Activated CD8-positive, alpha-beta memory T cell treated with anti-CD3 and anti-CD28 coated beads, Interleukin-2, amount 50 U/mL, for 4 hours (primary cell): ENCODE data around the gene ATP6V1F.

Experiments
- DNase-seq: peaks from one replicate; pipeline ENCODE4 v3.0.0-alpha.2; 2020

Gene ATP6V1F

GRCh38 chr7:128835790-128836641, 26.6 kb upstream of the ATP6V1F start:
- no peak for DNase-seq

DNA sequence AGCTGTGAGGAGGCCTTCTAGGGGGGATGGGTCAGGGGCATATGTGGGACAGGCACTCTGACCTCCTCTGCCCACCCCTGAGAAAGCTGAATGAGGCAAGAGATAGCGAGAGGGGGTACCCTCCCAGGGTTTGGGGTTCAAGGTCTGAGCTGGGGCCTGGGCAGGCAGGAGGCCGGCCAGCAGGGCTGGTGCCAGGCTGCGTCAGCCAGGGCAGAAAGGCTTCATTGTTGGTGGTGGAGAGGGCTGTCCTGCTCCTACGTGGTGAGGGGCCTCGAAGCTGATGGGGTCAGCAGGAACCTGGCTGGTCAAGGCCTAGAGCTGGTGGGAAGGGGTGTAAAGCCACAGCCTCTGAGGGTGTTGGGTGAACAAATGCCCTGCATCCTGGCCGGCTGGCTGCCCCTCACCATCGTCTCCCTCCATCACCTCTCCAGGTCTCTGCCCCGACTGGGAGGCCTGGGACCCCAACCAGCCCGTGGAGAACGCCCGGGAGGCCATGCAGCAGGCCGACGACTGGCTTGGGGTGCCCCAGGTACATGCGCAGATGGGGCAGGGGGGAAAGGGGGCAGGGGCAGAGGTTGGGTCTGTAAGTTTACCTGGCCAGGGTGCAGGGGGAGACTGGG, 25.8 kb upstream of the ATP6V1F start:
- DNase-seq: no peak

GRCh38 chr7:128837521-128837921, 25.1 kb upstream of the ATP6V1F start:
- no peak for DNase-seq

DNA sequence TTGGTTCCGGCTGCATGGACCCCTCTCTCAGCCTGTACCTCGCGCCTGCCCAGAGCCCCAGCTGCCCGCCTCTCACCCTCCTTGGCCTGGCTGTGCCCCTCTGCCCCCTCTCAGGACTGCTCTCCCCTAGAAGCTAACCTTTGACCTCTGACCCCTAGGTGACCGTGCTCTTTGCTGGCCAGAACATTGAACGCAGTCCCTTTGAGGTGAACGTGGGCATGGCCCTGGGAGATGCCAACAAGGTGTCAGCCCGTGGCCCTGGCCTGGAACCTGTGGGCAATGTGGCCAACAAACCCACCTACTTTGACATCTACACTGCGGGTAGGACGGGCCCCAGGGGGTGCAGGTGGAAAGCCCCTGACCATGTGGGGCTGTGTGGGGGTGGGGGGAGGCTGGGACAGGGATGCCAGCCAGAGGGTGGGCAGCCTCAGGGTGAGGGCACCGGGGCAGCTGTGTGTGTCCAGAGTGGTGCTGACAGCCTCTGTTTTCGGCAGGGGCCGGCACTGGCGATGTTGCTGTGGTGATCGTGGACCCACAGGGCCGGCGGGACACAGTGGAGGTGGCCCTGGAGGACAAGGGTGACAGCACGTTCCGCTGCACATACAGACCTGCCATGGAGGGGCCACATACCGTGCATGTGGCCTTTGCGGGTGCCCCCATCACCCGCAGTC, 24.4 kb upstream of the ATP6V1F start:
- DNase-seq: no peak

DNA sequence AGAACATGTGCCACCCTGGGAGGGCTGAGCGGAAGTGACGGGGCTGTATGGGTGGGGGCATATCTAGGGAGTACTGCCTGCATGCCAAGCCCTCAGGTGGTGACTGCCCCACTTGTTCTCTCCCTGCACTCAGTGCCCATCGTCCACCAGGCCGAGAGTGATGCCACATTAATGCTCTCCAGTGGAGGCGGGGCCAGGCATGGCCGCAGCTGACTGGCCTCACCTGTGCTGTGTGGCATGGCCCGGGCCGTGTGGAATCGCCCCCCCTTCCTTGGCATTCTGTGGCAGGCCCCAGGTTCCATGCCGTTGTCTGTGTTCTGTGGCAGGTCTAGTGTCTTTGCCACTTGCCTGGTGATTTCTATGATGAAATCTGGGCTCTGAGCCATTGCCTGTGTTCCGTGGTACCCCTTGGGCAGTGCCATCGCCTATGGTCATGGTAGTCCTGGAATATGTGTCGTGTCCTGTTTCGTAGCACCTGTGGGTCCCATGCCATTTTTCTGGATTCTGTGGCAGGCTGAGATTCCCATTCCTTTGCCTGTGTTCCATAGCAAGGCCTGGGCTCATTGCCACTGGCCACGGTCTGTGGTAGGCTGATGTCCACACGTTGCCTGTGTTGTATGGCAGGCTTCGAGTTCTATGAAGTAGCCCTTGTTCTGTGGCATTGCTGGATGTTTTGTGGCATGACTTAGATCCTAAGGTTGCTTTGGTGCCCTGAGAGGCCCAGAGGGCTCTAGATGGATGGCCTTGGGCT, 23.5 kb upstream of the ATP6V1F start:
- DNase-seq: no peak

DNA sequence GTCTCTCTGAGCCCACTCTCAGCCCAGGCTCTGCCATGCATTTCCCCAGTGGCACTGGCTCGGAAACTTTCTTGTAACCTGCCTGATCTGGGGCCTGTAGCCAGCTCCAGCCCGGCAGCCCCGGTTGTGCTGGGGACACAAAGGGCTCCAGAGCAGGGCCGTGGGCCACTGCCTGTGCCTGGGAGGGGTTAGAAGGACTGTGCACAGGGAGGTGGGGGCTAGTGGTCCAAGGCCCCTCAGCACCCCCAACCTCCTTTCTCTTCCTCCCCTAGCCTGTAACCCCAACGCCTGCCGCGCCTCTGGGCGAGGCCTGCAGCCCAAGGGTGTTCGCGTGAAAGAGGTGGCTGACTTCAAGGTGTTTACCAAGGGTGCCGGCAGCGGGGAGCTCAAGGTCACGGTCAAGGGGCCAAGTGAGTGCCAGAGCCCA, 22.9 kb upstream of the ATP6V1F start:
- DNase-seq: no peak

DNA sequence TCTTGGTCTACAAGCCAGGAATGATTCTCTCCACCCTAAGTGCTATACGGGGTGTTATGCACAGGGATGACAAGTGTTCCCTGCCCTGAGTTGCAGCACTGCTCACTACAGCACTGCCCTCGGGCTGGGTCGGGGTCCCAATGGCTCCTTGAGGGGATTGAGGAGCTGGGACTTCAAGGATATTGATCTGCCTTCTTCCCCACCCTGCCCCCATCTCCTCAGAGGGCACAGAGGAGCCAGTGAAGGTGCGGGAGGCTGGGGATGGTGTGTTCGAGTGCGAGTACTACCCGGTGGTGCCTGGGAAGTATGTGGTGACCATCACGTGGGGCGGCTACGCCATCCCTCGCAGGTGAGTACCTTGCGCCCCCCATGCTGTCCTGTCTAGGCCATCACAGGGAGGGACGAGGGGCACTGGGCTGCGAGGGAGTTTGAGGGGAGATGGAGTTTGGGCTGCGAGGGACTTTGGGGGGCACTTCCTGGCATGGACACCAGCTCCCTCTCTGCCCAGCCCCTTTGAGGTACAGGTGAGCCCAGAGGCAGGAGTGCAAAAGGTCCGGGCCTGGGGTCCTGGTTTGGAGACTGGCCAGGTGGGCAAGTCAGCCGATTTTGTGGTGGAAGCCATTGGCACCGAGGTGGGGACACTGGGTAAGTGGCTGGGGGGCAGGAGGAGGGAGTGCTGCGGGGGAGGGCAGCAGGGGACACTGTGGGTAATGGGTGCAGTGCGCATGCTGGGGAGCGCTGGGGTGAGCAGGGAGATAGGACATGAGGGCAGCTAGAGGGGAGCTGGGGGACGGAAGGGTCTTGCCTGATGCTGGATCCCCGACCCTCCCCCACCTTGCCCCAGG, 22.1 kb upstream of the ATP6V1F start:
- no peak for DNase-seq

DNA sequence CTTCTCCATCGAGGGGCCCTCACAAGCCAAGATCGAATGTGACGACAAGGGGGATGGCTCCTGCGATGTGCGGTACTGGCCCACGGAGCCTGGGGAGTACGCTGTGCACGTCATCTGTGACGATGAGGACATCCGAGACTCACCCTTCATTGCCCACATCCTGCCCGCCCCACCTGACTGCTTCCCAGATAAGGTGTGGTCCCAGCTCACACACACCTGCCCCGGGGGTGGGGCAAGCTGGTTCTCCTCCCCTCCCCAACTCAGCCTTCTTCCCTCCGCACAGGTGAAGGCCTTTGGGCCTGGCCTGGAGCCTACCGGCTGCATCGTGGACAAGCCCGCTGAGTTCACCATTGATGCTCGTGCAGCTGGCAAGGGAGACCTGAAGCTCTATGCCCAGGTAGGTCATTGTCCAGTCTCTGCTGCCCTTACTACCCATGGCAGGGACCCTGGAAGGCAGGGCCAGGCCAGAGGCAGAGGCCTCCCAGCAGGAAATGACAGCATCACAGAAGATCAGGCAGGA, 21.4 kb upstream of the ATP6V1F start:
- DNase-seq: no peak

DNA sequence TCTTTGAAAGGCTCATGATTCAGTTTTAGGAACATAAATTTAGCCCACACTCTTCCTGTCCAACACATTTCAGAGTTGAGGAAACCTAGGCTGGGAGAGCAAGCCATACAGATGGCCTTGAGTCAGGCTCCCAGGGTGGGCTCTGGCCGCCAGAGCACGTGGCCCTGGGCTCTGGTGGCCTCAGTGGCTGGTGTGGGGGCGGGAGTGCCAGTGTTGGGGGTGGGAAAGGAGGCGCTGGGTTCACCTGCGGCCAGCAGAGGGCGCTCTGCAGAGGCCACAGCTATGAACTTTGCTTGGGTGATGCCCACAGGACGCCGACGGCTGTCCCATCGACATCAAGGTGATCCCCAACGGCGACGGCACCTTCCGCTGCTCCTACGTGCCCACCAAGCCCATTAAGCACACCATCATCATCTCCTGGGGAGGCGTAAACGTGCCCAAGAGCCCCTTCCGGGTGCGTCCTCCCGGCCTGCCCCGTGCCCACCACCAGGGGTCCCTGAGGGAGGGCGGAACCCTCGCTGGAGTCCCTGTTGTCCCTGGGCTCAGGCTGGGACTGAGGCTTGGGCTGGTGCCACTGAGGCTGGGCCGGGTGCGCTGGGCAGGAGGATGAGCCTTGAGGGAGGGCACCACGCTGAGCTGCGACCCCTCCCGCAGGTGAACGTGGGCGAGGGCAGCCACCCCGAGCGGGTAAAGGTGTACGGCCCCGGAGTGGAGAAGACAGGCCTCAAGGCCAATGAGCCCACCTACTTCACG, 20.6 kb upstream of the ATP6V1F start:
- peak; percentile 53 for DNase-seq

DNA sequence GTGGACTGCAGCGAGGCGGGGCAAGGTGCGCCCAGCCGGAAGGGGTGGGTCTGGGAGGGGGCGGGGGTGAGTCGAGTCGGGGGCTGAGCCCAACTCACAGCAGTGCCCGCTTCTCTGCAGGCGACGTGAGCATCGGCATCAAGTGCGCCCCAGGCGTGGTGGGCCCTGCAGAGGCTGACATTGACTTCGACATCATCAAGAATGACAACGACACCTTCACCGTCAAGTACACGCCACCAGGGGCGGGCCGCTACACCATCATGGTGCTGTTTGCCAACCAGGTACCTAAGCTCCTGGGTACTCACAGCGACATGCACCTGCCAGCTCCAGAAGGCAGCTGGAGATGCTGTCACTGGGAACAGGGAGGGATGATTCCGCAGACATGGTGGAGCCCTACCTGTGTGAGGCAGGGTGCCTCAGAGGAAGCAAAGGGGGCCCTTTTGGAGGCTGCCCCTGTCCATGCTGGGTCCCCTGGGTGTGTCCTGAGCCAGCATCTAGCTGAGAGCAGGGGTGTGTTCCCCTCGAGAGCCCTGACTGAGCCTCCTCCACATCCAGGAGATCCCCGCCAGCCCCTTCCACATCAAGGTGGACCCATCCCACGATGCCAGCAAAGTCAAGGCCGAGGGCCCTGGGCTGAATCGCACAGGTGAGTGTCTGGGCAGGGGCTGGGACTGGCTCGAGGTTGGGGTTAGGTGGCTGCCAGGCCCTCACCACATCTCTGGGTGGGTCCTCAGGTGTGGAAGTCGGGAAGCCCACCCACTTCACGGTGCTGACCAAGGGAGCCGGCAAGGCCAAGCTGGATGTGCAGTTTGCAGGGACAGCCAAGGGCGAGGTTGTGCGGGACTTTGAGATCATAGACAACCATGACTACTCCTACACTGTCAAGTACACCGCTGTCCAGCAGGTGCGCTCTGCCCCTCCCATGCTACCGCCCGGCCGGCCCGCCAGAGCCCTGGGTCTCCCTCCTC, 19.7 kb upstream of the ATP6V1F start:
- DNase-seq: no peak

DNA sequence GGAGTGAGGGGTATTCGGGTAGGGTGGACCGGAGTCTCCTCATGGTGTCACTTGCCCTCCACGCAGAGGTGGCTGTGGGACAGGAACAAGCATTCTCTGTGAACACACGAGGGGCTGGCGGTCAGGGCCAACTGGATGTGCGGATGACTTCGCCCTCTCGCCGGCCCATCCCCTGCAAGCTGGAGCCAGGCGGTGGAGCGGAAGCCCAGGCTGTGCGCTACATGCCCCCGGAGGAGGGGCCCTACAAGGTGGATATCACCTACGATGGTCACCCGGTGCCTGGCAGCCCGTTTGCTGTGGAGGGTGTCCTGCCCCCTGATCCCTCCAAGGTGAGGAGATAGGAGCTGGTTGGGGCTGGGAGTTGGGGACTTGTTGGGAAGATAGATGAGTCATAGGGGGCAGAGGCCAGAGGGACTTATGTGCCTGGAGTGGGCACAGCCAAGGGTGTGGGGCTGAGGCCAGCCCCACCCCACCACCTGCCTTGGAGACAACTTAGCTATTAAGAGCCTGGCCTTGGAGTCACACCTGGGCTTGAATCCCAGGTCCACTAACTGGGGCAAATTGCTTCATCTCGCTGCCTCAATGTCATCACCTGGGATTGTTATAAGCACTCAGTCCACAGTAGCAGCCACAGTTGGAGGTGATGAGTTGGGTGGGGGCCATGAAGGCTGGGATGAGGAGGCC, 18.6 kb upstream of the ATP6V1F start:
- no peak for DNase-seq

GRCh38 chr7:128844777-128845311, 17.8 kb upstream of the ATP6V1F start:
- no peak for DNase-seq

GRCh38 chr7:128845475-128845874, 17.2 kb upstream of the ATP6V1F start:
- no peak for DNase-seq

DNA sequence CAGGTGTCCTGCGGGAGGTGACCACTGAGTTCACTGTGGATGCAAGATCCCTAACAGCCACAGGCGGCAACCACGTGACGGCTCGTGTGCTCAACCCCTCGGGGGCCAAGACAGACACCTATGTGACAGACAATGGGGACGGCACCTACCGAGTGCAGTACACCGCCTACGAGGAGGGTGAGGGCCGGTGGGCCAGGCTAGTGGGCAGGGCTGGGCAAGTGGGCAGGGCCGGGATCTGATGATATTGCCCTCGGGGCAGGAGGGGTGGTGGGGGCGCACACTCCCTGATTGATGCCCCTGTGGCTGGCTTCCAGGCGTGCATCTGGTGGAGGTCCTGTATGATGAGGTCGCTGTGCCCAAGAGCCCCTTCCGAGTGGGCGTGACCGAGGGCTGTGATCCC, 16.7 kb upstream of the ATP6V1F start:
- no peak for DNase-seq

DNA sequence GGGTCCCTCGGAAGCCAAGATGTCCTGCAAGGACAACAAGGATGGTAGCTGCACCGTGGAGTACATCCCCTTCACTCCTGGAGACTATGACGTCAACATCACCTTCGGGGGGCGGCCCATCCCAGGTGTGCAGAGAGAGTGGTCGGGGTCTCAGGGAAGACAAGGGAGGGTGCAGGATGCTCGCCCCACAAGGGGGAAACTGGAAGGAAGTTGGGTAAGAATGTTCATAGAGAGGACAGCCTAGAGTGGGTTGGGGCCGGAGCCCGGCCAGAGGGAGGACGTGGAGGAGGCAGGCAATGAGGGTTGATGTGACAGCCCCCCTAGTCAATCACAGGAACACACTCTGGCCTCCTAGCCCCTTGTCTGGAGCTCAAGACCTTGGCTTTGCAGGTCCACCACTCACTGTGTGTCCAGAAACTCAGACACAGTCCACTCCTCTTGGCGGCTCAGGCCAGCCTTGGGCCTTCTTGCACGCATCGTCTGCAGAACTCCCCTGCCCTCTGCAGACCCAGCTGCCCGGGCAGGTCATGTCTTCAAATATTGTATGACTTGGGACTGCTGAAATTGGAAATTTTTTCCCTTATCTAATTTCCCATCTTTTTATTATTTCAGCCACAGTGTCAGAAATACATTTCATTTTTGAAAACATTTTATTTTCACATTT, 15.7 kb upstream of the ATP6V1F start:
- no peak for DNase-seq

- no peak for DNase-seq
These were observed 14.9 kb upstream of the ATP6V1F start for GRCh38 chr7:128847721-128848211.

GRCh38 chr7:128848289-128849155, 14.1 kb upstream of the ATP6V1F start:
- DNase-seq: no peak
